ENCODE data around the gene RPE.

The RPE gene

GRCh38 chr2:210002158-210003157 is at the start of gene RPE:
TSS of gene RPE (plus strand) at chr2:210002638. CDS start at chr2:210002662, 24 bp downstream.
- no peak for TF ChIP-seq CTCF (conservative IDR thresholded peaks at IDR 0.05; ENCODE audit: control insufficient read depth, insufficient read depth, low read depth, low read length)
- peak; percentile 89 for DNase-seq (ENCODE audit: low read depth)
- peak within 1 kb of the TSS; percentile 83 for H3K4me3 ChIP-seq (ENCODE audit: control insufficient read depth, low read depth, low read length)

GRCh38 chr2:209956271-209956670 is 46.2 kb upstream of the RPE start:
- no peak for TF ChIP-seq CTCF (conservative IDR thresholded peaks at IDR 0.05; ENCODE audit: control insufficient read depth, insufficient read depth, low read depth, low read length)
- H3K4me3 ChIP-seq (ENCODE audit: control insufficient read depth, low read depth, low read length) = no peak overlapping the region
- DNase-seq (ENCODE audit: low read depth) = no peak

GRCh38 chr2:209958016-209958415 is 44.4 kb upstream of the RPE start:
- no peak for TF ChIP-seq CTCF (conservative IDR thresholded peaks at IDR 0.05; ENCODE audit: control insufficient read depth, insufficient read depth, low read depth, low read length)
- no peak overlapping the region for H3K4me3 ChIP-seq (ENCODE audit: control insufficient read depth, low read depth, low read length)
- DNase-seq (ENCODE audit: low read depth) = no peak

GRCh38 chr2:209960045-209960444 is 42.4 kb upstream of the RPE start:
- H3K4me3 ChIP-seq (ENCODE audit: control insufficient read depth, low read depth, low read length) = no peak overlapping the region
- DNase-seq (ENCODE audit: low read depth) = no peak
- no peak for TF ChIP-seq CTCF (conservative IDR thresholded peaks at IDR 0.05; ENCODE audit: control insufficient read depth, insufficient read depth, low read depth, low read length)

GRCh38 chr2:209960676-209961630 is 41.5 kb upstream of the RPE start:
- peak; percentile 71 for TF ChIP-seq CTCF (conservative IDR thresholded peaks at IDR 0.05; ENCODE audit: control insufficient read depth, insufficient read depth, low read depth, low read length)
- peak; percentile 55 for DNase-seq (ENCODE audit: low read depth)

GRCh38 chr2:209965723-209966122 is 36.7 kb upstream of the RPE start:
- no peak overlapping the region for H3K4me3 ChIP-seq (ENCODE audit: control insufficient read depth, low read depth, low read length)
- no peak for DNase-seq (ENCODE audit: low read depth)
- no peak for TF ChIP-seq CTCF (conservative IDR thresholded peaks at IDR 0.05; ENCODE audit: control insufficient read depth, insufficient read depth, low read depth, low read length)

More at GRCh38 chr2:209960676-209961630, 41.5 kb upstream of the RPE start:
- no peak overlapping the region for H3K4me3 ChIP-seq (ENCODE audit: control insufficient read depth, low read depth, low read length)
